Activated T-helper 17 cell treated with anti-CD3 and anti-CD28 coated beads, Interleukin-2, amount 50 U/mL, for 72 hours (primary cell): ENCODE measurements around the gene HNF4A. TPM values are rescaled to one million over a fixed set of nuclear protein-coding genes. Genes with fewer than 3 reads are reported as not detected.

Source experiments
- ATAC-seq: fragments of 150-1000 bp; cut with Tn5 transposase; replicated peaks from 2 replicates; pipeline ENCODE4 v1.10.0; 2021; ENCODE audit warnings: mild to moderate bottlenecking, moderate library complexity
- H3K27ac Mint-ChIP-seq: one replicate; pipeline ENCODE4 v1.8.0; 2022; ENCODE audit warnings: mixed read lengths
- H3K27me3 Mint-ChIP-seq: one replicate; pipeline ENCODE4 v1.8.0; 2022; ENCODE audit warnings: mixed read lengths
- H3K36me3 Mint-ChIP-seq: one replicate; pipeline ENCODE4 v1.8.0; 2022; ENCODE audit warnings: low read depth, mild to moderate bottlenecking, mixed read lengths
- H3K4me1 Mint-ChIP-seq: one replicate; pipeline ENCODE4 v1.8.0; 2022; ENCODE audit warnings: mixed read lengths
- H3K4me3 Mint-ChIP-seq: one replicate; pipeline ENCODE4 v1.8.0; 2022; ENCODE audit warnings: mild to moderate bottlenecking, mixed read lengths
- H3K9me3 Mint-ChIP-seq: one replicate; pipeline ENCODE4 v1.8.0; 2022; ENCODE audit warnings: mixed read lengths
- total RNA-seq, 2 donors: library from RNA; stranded (reverse); gene quantifications; one replicate each; pipeline ENCODE4 v1.2.3, GENCODE V29; 2022

The HNF4A gene
- total RNA-seq, 2 donors from 2014 or later: not detected

- no peak for ATAC-seq
- Mint-ChIP-seq H3K27me3 (peaks cover 7% of the 10 kb centered on the region), H3K27ac (no peak overlapping the region)
Measured at GRCh38 chr20:44392776-44393607, 37.5 kb downstream of the HNF4A start.

GRCh38 chr20:44393608-44394451 is 38.3 kb downstream of the HNF4A start:
- Mint-ChIP-seq H3K27me3 (peaks cover 3% of the 10 kb centered on the region), H3K27ac (no peak overlapping the region), H3K4me1 (no peaks in the 10 kb centered on the region), H3K4me3 (no peak overlapping the region), H3K9me3 (no peaks in the 10 kb centered on the region), H3K36me3 (no peaks in the 10 kb centered on the region)
- ATAC-seq: no peak

More at GRCh38 chr20:44392776-44393607, 37.5 kb downstream of the HNF4A start:
- Mint-ChIP-seq H3K4me1 (peaks cover 5% of the 10 kb centered on the region), H3K9me3 (no peaks in the 10 kb centered on the region), H3K36me3 (no peaks in the 10 kb centered on the region), H3K4me3 (no peak overlapping the region)

- Mint-ChIP-seq H3K27ac (no peak overlapping the region), H3K4me1 (no peaks in the 10 kb centered on the region), H3K27me3 (peaks cover 4% of the 10 kb centered on the region), H3K9me3 (no peaks in the 10 kb centered on the region), H3K4me3 (no peak overlapping the region), H3K36me3 (no peaks in the 10 kb centered on the region)
- ATAC-seq: no peak
Measured at GRCh38 chr20:44394452-44394701, 38.9 kb downstream of the HNF4A start.

- ATAC-seq: no peak
- H3K9me3 Mint-ChIP-seq: no peaks in the 10 kb centered on the region
- H3K4me3 Mint-ChIP-seq: no peak overlapping the region
- no peaks in the 10 kb centered on the region for H3K36me3 Mint-ChIP-seq
- no peaks in the 10 kb centered on the region for H3K4me1 Mint-ChIP-seq
- no peak overlapping the region for H3K27ac Mint-ChIP-seq
- H3K27me3 Mint-ChIP-seq: peaks cover 6% of the 10 kb centered on the region
Measured at GRCh38 chr20:44394702-44395460, 39.4 kb downstream of the HNF4A start.

GRCh38 chr20:44395461-44396340 is 40.2 kb downstream of the HNF4A start:
- Mint-ChIP-seq H3K4me3 (no peak overlapping the region), H3K9me3 (no peaks in the 10 kb centered on the region), H3K27me3 (peaks cover 6% of the 10 kb centered on the region), H3K27ac (no peak overlapping the region), H3K4me1 (no peaks in the 10 kb centered on the region), H3K36me3 (no peaks in the 10 kb centered on the region)
- ATAC-seq: no peak

- H3K36me3 Mint-ChIP-seq: no peaks in the 10 kb centered on the region
- peaks cover 6% of the 10 kb centered on the region for H3K27me3 Mint-ChIP-seq
- H3K9me3 Mint-ChIP-seq: no peaks in the 10 kb centered on the region
- no peaks in the 10 kb centered on the region for H3K4me1 Mint-ChIP-seq
- no peak for ATAC-seq
- no peak overlapping the region for H3K27ac Mint-ChIP-seq
- no peak overlapping the region for H3K4me3 Mint-ChIP-seq
Measured at GRCh38 chr20:44396369-44397130, 41.1 kb downstream of the HNF4A start.

- peaks cover 11% of the 10 kb centered on the region for H3K27me3 Mint-ChIP-seq
- no peak for ATAC-seq
- H3K4me3 Mint-ChIP-seq: no peak overlapping the region
- no peaks in the 10 kb centered on the region for H3K9me3 Mint-ChIP-seq
- no peaks in the 10 kb centered on the region for H3K4me1 Mint-ChIP-seq
- no peak overlapping the region for H3K27ac Mint-ChIP-seq
- H3K36me3 Mint-ChIP-seq: no peaks in the 10 kb centered on the region
Measured at GRCh38 chr20:44398335-44398734, 42.8 kb downstream of the HNF4A start.

GRCh38 chr20:44399446-44399845 is 43.9 kb downstream of the HNF4A start:
- no peaks in the 10 kb centered on the region for H3K36me3 Mint-ChIP-seq
- no peak overlapping the region for H3K27ac Mint-ChIP-seq
- H3K27me3 Mint-ChIP-seq: peaks cover 11% of the 10 kb centered on the region
- no peak overlapping the region for H3K4me3 Mint-ChIP-seq
- no peak for ATAC-seq
- H3K4me1 Mint-ChIP-seq: no peaks in the 10 kb centered on the region
- H3K9me3 Mint-ChIP-seq: no peaks in the 10 kb centered on the region

- Mint-ChIP-seq H3K27me3 (peaks cover 11% of the 10 kb centered on the region), H3K9me3 (no peaks in the 10 kb centered on the region), H3K4me1 (no peaks in the 10 kb centered on the region), H3K27ac (no peak overlapping the region), H3K4me3 (no peak overlapping the region), H3K36me3 (no peaks in the 10 kb centered on the region)
- no peak for ATAC-seq
Measured at GRCh38 chr20:44400671-44400969, 45.1 kb downstream of the HNF4A start.

- H3K4me1 Mint-ChIP-seq: no peaks in the 10 kb centered on the region
- H3K36me3 Mint-ChIP-seq: no peaks in the 10 kb centered on the region
- ATAC-seq: no peak
- H3K27ac Mint-ChIP-seq: no peak overlapping the region
- H3K9me3 Mint-ChIP-seq: no peaks in the 10 kb centered on the region
- peaks cover 11% of the 10 kb centered on the region for H3K27me3 Mint-ChIP-seq
- no peak overlapping the region for H3K4me3 Mint-ChIP-seq
Measured at GRCh38 chr20:44400970-44401769, 45.7 kb downstream of the HNF4A start.

- ATAC-seq: no peak
Measured at GRCh38 chr20:44401770-44402390, 46.4 kb downstream of the HNF4A start.

GRCh38 chr20:44402391-44403193 is 47.1 kb downstream of the HNF4A start:
- no peaks in the 10 kb centered on the region for H3K9me3 Mint-ChIP-seq
- H3K27ac Mint-ChIP-seq: no peak overlapping the region
- H3K4me1 Mint-ChIP-seq: no peaks in the 10 kb centered on the region
- H3K27me3 Mint-ChIP-seq: peaks cover 11% of the 10 kb centered on the region
- H3K36me3 Mint-ChIP-seq: no peaks in the 10 kb centered on the region
- no peak overlapping the region for H3K4me3 Mint-ChIP-seq
- ATAC-seq: no peak

More at GRCh38 chr20:44401770-44402390, 46.4 kb downstream of the HNF4A start:
- H3K9me3 Mint-ChIP-seq: no peaks in the 10 kb centered on the region
- H3K4me3 Mint-ChIP-seq: no peak overlapping the region
- H3K4me1 Mint-ChIP-seq: no peaks in the 10 kb centered on the region
- H3K27ac Mint-ChIP-seq: no peak overlapping the region
- H3K36me3 Mint-ChIP-seq: no peaks in the 10 kb centered on the region
- peaks cover 11% of the 10 kb centered on the region for H3K27me3 Mint-ChIP-seq
